SK-N-SH treated with all-trans-retinoic acid at 6 μM for 48 hours (cell line): ENCODE data around the gene CNOT6L.

ENCODE experiments used
- ATAC-seq: fragments of 200-7000 bp; cut with Tn5 transposase; 3 replicates; pipeline ENCODE4 v1.9.1; 2020; ENCODE audit warnings: mild to moderate bottlenecking, moderate library complexity
- ARNTL ChIP-seq: fragments of 450-650 bp; formaldehyde crosslinking; IDR thresholded peaks from 2 replicates; pipeline ENCODE4 v1.5.0; 2020; ENCODE audit warnings: low read depth, mild to moderate bottlenecking, moderate library complexity, borderline replicate concordance
- BACH2 ChIP-seq: fragments of 250-450 bp; sonication (Bioruptor Pico); IDR thresholded peaks from 2 replicates; pipeline ENCODE4 v1.9.0; 2021; ENCODE audit warnings: mild to moderate bottlenecking, borderline replicate concordance
- CSDC2 ChIP-seq: fragments of 250-450 bp; sonication (Bioruptor Pico); IDR thresholded peaks from 2 replicates; pipeline ENCODE4 v1.5.0; 2020; ENCODE audit warnings: mild to moderate bottlenecking, moderate library complexity
- ESRRG ChIP-seq: fragments of 250-450 bp; sonication (Bioruptor Pico); IDR thresholded peaks from 2 replicates; pipeline ENCODE4 v1.6.1; 2021; ENCODE audit warnings: mild to moderate bottlenecking
- ISL1 ChIP-seq: fragments of 250-450 bp; sonication (Bioruptor Pico); IDR thresholded peaks from 2 replicates; pipeline ENCODE4 v2.1.2; 2022; ENCODE audit warnings: mild to moderate bottlenecking, moderate library complexity
- OSR1 ChIP-seq: fragments of 250-450 bp; sonication (Bioruptor Pico); IDR thresholded peaks from 2 replicates; pipeline ENCODE4 v1.8.0; 2022; ENCODE audit warnings: moderate library complexity, mild to moderate bottlenecking, inconsistent platforms
- PPARA ChIP-seq: fragments of 250-450 bp; sonication (Bioruptor Pico); IDR thresholded peaks from 2 replicates; pipeline ENCODE4 v1.5.0; 2020; ENCODE audit warnings: mild to moderate bottlenecking, borderline replicate concordance
- RARB ChIP-seq: fragments of 250-450 bp; sonication (Bioruptor Pico); IDR thresholded peaks from 2 replicates; pipeline ENCODE4 v1.8.0; 2021; ENCODE audit warnings: mild to moderate bottlenecking, moderate library complexity
- SNAI2 ChIP-seq: fragments of 250-450 bp; sonication (Bioruptor Pico); IDR thresholded peaks from 2 replicates; pipeline ENCODE4 v1.5.0; 2020; ENCODE audit warnings: mild to moderate bottlenecking, moderate library complexity
- TCF4 ChIP-seq: fragments of 250-450 bp; sonication (Bioruptor Pico); IDR thresholded peaks from 2 replicates; pipeline ENCODE4 v1.8.0; 2021; ENCODE audit warnings: mild to moderate bottlenecking, moderate library complexity, borderline replicate concordance
- TOX ChIP-seq: fragments of 250-450 bp; sonication (Bioruptor Pico); IDR thresholded peaks from 2 replicates; pipeline ENCODE4 v1.8.0; 2021; ENCODE audit warnings: mild to moderate bottlenecking, moderate library complexity, borderline replicate concordance
- ZC3H10 ChIP-seq: fragments of 250-450 bp; sonication (Bioruptor Pico); IDR thresholded peaks from 2 replicates; pipeline ENCODE4 v1.5.1; 2021; ENCODE audit warnings: mild to moderate bottlenecking, moderate library complexity
- ZFP3 ChIP-seq: fragments of 250-450 bp; sonication (Bioruptor Pico); IDR thresholded peaks from 2 replicates; pipeline ENCODE4 v1.5.0; 2020; ENCODE audit warnings: mild to moderate bottlenecking, moderate library complexity
- ZNF565 ChIP-seq: fragments of 450-650 bp; formaldehyde crosslinking; conservative IDR thresholded peaks from 2 replicates; pipeline ENCODE4 v1.5.0; 2020; ENCODE audit warnings: low read depth, mild to moderate bottlenecking, moderate library complexity
- ZNF70 ChIP-seq: fragments of 450-650 bp; formaldehyde crosslinking; IDR thresholded peaks from 2 replicates; pipeline ENCODE4 v1.5.0; 2020; ENCODE audit warnings: mild to moderate bottlenecking, moderate library complexity
- ZNF8 ChIP-seq: fragments of 450-650 bp; formaldehyde crosslinking; IDR thresholded peaks from 2 replicates; pipeline ENCODE4 v1.5.0; 2020; ENCODE audit warnings: mild to moderate bottlenecking, moderate library complexity
- TF ChIP-seq, protein P1 (sequence below): fragments of 250-450 bp; sonication (Bioruptor Pico); IDR thresholded peaks from 2 replicates; pipeline ENCODE4 v1.8.0; 2021; ENCODE audit warnings: low read depth, mild to moderate bottlenecking, moderate library complexity, borderline replicate concordance
- TF ChIP-seq, protein P2 (sequence below): fragments of 250-450 bp; sonication (Bioruptor Pico); IDR thresholded peaks from 2 replicates; pipeline ENCODE4 v1.5.1; 2021; ENCODE audit warnings: mild to moderate bottlenecking, moderate library complexity
- TF ChIP-seq, protein P3 (sequence below): fragments of 250-450 bp; sonication (Bioruptor Pico); IDR thresholded peaks from 2 replicates; pipeline ENCODE4 v1.8.0; 2020; ENCODE audit warnings: mild to moderate bottlenecking, moderate library complexity, borderline replicate concordance
- TF ChIP-seq, protein P4 (sequence below): fragments of 250-450 bp; sonication (Bioruptor Pico); IDR thresholded peaks from 2 replicates; pipeline ENCODE4 v1.5.0; 2020; ENCODE audit warnings: mild to moderate bottlenecking, moderate library complexity
- TF ChIP-seq, protein P5 (sequence below): fragments of 250-450 bp; sonication (Bioruptor Pico); IDR thresholded peaks from 2 replicates; pipeline ENCODE4 v1.5.1; 2020; ENCODE audit warnings: low read depth, mild to moderate bottlenecking, moderate library complexity

Gene CNOT6L

DNA sequence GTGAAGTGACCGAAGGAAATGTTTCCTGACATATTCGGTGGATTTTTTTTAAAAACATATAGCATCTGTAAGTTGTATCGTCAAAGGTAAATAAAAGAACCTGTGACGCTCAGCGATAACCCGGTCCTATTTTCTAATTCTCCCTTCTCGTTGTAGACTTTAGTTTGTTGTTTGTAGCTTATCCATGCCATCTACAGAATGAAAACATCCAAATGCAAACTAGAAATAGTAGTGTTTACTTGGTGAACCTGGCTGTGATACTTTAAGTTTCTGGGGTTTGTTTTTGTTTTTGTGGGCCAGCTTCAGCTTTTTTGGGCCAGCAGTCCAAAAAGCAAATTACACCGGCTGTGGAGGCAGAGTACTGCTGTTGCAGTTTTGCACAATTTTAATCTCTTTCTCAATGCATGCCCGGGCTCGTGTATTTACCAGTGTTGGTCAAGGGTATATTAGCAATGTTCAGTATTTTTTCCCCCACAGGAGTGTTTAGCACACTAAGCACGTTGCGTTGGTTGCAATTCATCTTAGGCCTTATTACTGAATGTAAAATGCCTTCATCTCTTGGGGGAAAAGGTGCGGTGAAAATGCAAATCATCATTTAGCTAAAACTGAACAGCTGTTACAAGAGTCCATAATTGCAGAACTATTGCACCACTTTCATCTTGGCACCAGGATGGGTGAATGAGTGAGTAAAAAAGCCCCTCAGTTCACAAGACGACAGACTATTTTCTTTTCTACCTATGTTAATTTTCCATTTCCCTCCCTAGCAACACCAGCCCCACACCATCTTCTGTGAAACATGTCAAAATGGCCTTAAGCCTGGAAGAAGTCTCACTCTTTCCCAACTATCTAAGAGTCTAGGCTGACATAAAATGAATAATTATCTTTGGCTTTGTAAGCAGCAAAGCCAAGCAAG lies 1.7 kb upstream of the CNOT6L start:
- ATAC-seq, result no peak
- TF ChIP-seq, protein P1, sequence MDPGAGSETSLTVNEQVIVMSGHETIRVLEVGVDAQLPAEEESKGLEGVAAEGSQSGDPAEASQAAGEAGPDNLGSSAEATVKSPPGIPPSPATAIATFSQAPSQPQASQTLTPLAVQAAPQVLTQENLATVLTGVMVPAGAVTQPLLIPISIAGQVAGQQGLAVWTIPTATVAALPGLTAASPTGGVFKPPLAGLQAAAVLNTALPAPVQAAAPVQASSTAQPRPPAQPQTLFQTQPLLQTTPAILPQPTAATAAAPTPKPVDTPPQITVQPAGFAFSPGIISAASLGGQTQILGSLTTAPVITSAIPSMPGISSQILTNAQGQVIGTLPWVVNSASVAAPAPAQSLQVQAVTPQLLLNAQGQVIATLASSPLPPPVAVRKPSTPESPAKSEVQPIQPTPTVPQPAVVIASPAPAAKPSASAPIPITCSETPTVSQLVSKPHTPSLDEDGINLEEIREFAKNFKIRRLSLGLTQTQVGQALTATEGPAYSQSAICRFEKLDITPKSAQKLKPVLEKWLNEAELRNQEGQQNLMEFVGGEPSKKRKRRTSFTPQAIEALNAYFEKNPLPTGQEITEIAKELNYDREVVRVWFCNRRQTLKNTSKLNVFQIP, result no peak
- TF ChIP-seq, protein P2, sequence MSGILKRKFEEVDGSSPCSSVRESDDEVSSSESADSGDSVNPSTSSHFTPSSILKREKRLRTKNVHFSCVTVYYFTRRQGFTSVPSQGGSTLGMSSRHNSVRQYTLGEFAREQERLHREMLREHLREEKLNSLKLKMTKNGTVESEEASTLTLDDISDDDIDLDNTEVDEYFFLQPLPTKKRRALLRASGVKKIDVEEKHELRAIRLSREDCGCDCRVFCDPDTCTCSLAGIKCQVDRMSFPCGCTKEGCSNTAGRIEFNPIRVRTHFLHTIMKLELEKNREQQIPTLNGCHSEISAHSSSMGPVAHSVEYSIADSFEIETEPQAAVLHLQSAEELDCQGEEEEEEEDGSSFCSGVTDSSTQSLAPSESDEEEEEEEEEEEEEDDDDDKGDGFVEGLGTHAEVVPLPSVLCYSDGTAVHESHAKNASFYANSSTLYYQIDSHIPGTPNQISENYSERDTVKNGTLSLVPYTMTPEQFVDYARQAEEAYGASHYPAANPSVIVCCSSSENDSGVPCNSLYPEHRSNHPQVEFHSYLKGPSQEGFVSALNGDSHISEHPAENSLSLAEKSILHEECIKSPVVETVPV (CRISPR knock-in tag), result no peak
- TF ChIP-seq ESRRG, result no peak
- TF ChIP-seq, protein P3, sequence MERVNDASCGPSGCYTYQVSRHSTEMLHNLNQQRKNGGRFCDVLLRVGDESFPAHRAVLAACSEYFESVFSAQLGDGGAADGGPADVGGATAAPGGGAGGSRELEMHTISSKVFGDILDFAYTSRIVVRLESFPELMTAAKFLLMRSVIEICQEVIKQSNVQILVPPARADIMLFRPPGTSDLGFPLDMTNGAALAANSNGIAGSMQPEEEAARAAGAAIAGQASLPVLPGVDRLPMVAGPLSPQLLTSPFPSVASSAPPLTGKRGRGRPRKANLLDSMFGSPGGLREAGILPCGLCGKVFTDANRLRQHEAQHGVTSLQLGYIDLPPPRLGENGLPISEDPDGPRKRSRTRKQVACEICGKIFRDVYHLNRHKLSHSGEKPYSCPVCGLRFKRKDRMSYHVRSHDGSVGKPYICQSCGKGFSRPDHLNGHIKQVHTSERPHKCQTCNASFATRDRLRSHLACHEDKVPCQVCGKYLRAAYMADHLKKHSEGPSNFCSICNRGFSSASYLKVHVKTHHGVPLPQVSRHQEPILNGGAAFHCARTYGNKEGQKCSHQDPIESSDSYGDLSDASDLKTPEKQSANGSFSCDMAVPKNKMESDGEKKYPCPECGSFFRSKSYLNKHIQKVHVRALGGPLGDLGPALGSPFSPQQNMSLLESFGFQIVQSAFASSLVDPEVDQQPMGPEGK (CRISPR knock-in tag), result no peak
- no peak for TF ChIP-seq ZC3H10 (CRISPR knock-in tag)
- no peak for TF ChIP-seq ISL1 (CRISPR knock-in tag)
- no peak for TF ChIP-seq SNAI2 (CRISPR knock-in tag)

DNA sequence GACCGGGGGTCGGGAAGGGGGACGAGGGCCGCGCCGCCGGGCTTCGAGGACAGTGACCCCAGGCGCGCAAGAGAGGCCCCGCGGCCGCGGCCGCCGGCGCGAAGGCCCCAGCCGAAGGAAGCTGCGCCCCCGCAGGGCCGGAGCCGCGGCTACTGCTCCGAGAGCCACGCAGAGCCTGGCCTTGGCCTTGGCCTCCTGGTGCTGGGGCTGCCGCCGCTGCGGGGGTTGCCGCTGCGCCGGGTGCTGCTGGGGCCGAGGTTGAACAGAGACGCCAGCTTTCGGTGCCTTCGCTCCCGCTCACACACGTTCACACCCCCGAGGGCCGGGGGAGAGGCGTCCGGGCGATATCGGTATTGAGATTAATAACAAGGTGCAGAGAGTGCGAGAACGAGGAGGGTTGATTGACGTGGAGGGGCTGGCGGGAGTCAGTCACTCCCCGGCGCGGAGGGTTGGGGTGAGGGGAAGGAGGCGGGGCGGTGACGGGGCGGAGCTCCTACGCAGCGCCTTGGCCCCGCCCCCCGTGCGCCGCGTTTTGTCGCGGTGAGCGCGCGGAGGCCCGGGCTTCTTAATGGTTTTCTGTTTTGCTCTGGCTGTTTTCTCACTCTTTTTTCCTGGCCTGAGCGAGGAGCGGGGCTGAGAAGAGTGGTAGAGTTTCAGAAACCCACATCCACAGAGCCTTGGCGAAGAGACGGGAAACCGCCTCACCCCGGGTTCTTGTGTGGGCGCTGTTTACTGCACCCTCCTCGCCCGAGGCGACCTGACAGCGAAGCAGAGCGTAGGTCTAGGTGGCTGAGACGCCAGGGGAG lies 878 bp upstream of the CNOT6L start:
- ATAC-seq, result peak; percentile 82
- TF ChIP-seq ISL1 (CRISPR knock-in tag) (no peak), TOX (CRISPR knock-in tag) (no peak), ZNF565 (CRISPR knock-in tag) (no peak), TCF4 (CRISPR knock-in tag) (no peak), ESRRG (no peak), ZNF70 (no peak), OSR1 (no peak), SNAI2 (CRISPR knock-in tag) (no peak), ARNTL (CRISPR knock-in tag) (no peak), RARB (CRISPR knock-in tag) (no peak), PPARA (no peak), ZNF8 (CRISPR knock-in tag) (no peak), ZFP3 (no peak), CSDC2 (CRISPR knock-in tag) (no peak), BACH2 (no peak)
- TF ChIP-seq, protein P2 (CRISPR knock-in tag), result no peak
- TF ChIP-seq, protein P1, result no peak
- TF ChIP-seq, protein P3 (CRISPR knock-in tag), result no peak
- TF ChIP-seq, protein P4, sequence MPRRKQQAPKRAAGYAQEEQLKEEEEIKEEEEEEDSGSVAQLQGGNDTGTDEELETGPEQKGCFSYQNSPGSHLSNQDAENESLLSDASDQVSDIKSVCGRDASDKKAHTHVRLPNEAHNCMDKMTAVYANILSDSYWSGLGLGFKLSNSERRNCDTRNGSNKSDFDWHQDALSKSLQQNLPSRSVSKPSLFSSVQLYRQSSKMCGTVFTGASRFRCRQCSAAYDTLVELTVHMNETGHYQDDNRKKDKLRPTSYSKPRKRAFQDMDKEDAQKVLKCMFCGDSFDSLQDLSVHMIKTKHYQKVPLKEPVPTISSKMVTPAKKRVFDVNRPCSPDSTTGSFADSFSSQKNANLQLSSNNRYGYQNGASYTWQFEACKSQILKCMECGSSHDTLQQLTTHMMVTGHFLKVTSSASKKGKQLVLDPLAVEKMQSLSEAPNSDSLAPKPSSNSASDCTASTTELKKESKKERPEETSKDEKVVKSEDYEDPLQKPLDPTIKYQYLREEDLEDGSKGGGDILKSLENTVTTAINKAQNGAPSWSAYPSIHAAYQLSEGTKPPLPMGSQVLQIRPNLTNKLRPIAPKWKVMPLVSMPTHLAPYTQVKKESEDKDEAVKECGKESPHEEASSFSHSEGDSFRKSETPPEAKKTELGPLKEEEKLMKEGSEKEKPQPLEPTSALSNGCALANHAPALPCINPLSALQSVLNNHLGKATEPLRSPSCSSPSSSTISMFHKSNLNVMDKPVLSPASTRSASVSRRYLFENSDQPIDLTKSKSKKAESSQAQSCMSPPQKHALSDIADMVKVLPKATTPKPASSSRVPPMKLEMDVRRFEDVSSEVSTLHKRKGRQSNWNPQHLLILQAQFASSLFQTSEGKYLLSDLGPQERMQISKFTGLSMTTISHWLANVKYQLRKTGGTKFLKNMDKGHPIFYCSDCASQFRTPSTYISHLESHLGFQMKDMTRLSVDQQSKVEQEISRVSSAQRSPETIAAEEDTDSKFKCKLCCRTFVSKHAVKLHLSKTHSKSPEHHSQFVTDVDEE (CRISPR knock-in tag), result no peak
- TF ChIP-seq, protein P5, sequence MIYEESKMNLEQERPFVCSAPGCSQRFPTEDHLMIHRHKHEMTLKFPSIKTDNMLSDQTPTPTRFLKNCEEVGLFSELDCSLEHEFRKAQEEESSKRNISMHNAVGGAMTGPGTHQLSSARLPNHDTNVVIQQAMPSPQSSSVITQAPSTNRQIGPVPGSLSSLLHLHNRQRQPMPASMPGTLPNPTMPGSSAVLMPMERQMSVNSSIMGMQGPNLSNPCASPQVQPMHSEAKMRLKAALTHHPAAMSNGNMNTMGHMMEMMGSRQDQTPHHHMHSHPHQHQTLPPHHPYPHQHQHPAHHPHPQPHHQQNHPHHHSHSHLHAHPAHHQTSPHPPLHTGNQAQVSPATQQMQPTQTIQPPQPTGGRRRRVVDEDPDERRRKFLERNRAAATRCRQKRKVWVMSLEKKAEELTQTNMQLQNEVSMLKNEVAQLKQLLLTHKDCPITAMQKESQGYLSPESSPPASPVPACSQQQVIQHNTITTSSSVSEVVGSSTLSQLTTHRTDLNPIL (CRISPR knock-in tag), result no peak
